ENCODE data around the gene GOLGA5.
"Not testable (repeated sequence)": the region's sequence is repeated elsewhere in the genome, so short reads cannot be mapped to it uniquely, and the experiment has no call there.

GOLGA5 gene

GRCh38 chr14:92793709-92794546, at the start of gene GOLGA5:
Gene GOLGA5 (plus strand): TSS chr14:92794305. CDS start chr14:92797438, 3,133 bp downstream.
- peak; percentile 94 to 98 (median 96) for DNase-seq (ENCODE audit: low read depth in 3 of 3)

GRCh38 chr14:92747701-92748258, 46.3 kb upstream of the GOLGA5 start:
- DNase-seq (ENCODE audit: low read depth in 3 of 3), result no peak

GRCh38 chr14:92748259-92749016, 45.7 kb upstream of the GOLGA5 start, which contains the start of gene LGMN:
Gene LGMN (minus strand): TSS chr14:92748627. CDS start chr14:92732786, 15,841 bp downstream.
- DNase-seq (ENCODE audit: low read depth in 3 of 3), result peak; percentile 54 to 76 (median 73)

GRCh38 chr14:92750222-92750728, 43.8 kb upstream of the GOLGA5 start:
- peak in 2 of 3 experiments; percentile 15 to 31 for DNase-seq (ENCODE audit: low read depth in 3 of 3)

GRCh38 chr14:92750994-92751400, 43.1 kb upstream of the GOLGA5 start:
- DNase-seq (ENCODE audit: low read depth in 3 of 3), result no peak

- no peak for DNase-seq (ENCODE audit: low read depth in 3 of 3)
Measured at GRCh38 chr14:92751819-92752218, 42.3 kb upstream of the GOLGA5 start.

- DNase-seq (ENCODE audit: low read depth in 3 of 3), result no peak
Measured at GRCh38 chr14:92753250-92753649, 40.9 kb upstream of the GOLGA5 start.

- no peak for DNase-seq (ENCODE audit: low read depth in 3 of 3)
Measured at GRCh38 chr14:92754966-92755365, 39.1 kb upstream of the GOLGA5 start.

GRCh38 chr14:92755495-92755894, 38.6 kb upstream of the GOLGA5 start:
- no peak for DNase-seq (ENCODE audit: low read depth in 3 of 3)

GRCh38 chr14:92756446-92756845, 37.7 kb upstream of the GOLGA5 start:
- DNase-seq (ENCODE audit: low read depth in 3 of 3), result no peak

GRCh38 chr14:92759300-92759678, 34.8 kb upstream of the GOLGA5 start:
- DNase-seq (ENCODE audit: low read depth in 3 of 3), result no peak

GRCh38 chr14:92759679-92760523, 34.2 kb upstream of the GOLGA5 start:
- no peak for DNase-seq (ENCODE audit: low read depth in 3 of 3)

GRCh38 chr14:92760524-92760805, 33.6 kb upstream of the GOLGA5 start:
- no peak for DNase-seq (ENCODE audit: low read depth in 3 of 3)

- not testable (repeated sequence) for DNase-seq (ENCODE audit: low read depth in 3 of 3)
Measured at GRCh38 chr14:92763666-92764631, 30.2 kb upstream of the GOLGA5 start.

- DNase-seq (ENCODE audit: low read depth in 3 of 3), result not testable (repeated sequence)
Measured at GRCh38 chr14:92768236-92768635, 25.9 kb upstream of the GOLGA5 start.

- no peak for DNase-seq (ENCODE audit: low read depth in 3 of 3)
Measured at GRCh38 chr14:92768795-92769194, 25.3 kb upstream of the GOLGA5 start.

- DNase-seq (ENCODE audit: low read depth in 3 of 3), result no peak
Measured at GRCh38 chr14:92770484-92770883, 23.6 kb upstream of the GOLGA5 start.

- no peak for DNase-seq (ENCODE audit: low read depth in 3 of 3)
Measured at GRCh38 chr14:92774572-92774971, 19.5 kb upstream of the GOLGA5 start.

GRCh38 chr14:92775292-92775691, 18.8 kb upstream of the GOLGA5 start:
- not testable (repeated sequence) for DNase-seq (ENCODE audit: low read depth in 3 of 3)

- not testable (repeated sequence) for DNase-seq (ENCODE audit: low read depth in 3 of 3)
Measured at GRCh38 chr14:92778868-92779565, 15.1 kb upstream of the GOLGA5 start.

Measured in stimulated activated CD4-positive, alpha-beta T cell treated with anti-CD3 and anti-CD28 coated beads, TNF-alpha, amount 100 ng/mL, for 4 hours (primary cell).